IPS DF 6.9 (cell line): Measurements from ENCODE around the gene ANKRD42.
"Not testable (repeated sequence)": the region's sequence is repeated elsewhere in the genome, so short reads cannot be mapped to it uniquely, and the experiment has no call there.

Experiments used
- DNase-seq: peaks from one replicate; pipeline ENCODE4 v3.0.0-alpha.2; 2013; ENCODE audit warnings: low read depth, low spot score
- H3K27ac ChIP-seq: one replicate; pipeline ENCODE4 v1.5.1; 2013; ENCODE audit warnings: low read length, control low read depth
- H3K27me3 ChIP-seq: 2 replicates; pipeline ENCODE4 v1.6.1; 2013; ENCODE audit warnings: mild to moderate bottlenecking, low read length; ENCODE audit not compliant: control insufficient read depth, insufficient read depth
- H3K36me3 ChIP-seq: 2 replicates; pipeline ENCODE4 v1.6.1; 2013; ENCODE audit warnings: low read length; ENCODE audit not compliant: control insufficient read depth, insufficient read depth
- H3K4me1 ChIP-seq: 2 replicates; pipeline ENCODE4 v1.6.1; 2013; ENCODE audit warnings: low read length; ENCODE audit not compliant: control insufficient read depth, insufficient read depth
- H3K4me3 ChIP-seq: 2 replicates; pipeline ENCODE4 v1.5.1; 2013; ENCODE audit warnings: mild to moderate bottlenecking, low read length
- H3K9me3 ChIP-seq: 2 replicates; pipeline ENCODE4 v1.6.1; 2013; ENCODE audit warnings: low read length, inconsistent platforms; ENCODE audit not compliant: control insufficient read depth, insufficient read depth
- WGBS: extraction: QIAGEN DNeasy Blood & Tissue Kit; methylation state at CpG from one replicate; pipeline ENCODE4 v1.1.7; 2013; ENCODE audit warnings: mixed read lengths, missing lambda C conversion rate; ENCODE audit not compliant: insufficient read length, insufficient coverage; 5-methylcytosine and 5-hydroxymethylcytosine counted together

The ANKRD42 gene

GRCh38 chr11:83265331-83265730 is 71.8 kb downstream of the ANKRD42 start:
- Histone ChIP-seq H3K4me3 (no peak overlapping the region), H3K27me3 (no peaks in the 10 kb centered on the region), H3K27ac (no peak overlapping the region), H3K9me3 (no peaks in the 10 kb centered on the region), H3K36me3 (no peaks in the 10 kb centered on the region; the same call in 1 of the 2 replicates), H3K4me1 (no peaks in the 10 kb centered on the region)
- no peak for DNase-seq
- WGBS: no CpG with 5 or more reads among the region's 1 CpG

- not testable (repeated sequence) for H3K4me3 ChIP-seq, H3K27ac ChIP-seq, H3K27me3 ChIP-seq, H3K4me1 ChIP-seq, H3K36me3 ChIP-seq, DNase-seq, H3K9me3 ChIP-seq
- no CpG with 5 or more reads among the region's 2 CpGs for WGBS
Observed at GRCh38 chr11:83269080-83269479, 75.6 kb downstream of the ANKRD42 start.

- H3K27me3 ChIP-seq, DNase-seq, H3K4me1 ChIP-seq, H3K27ac ChIP-seq, H3K36me3 ChIP-seq, H3K4me3 ChIP-seq, H3K9me3 ChIP-seq: not testable (repeated sequence)
- WGBS: no CpG with 5 or more reads among the region's 5 CpGs
Observed at GRCh38 chr11:83271734-83272133, 78.2 kb downstream of the ANKRD42 start.

- peaks cover 5% of the 10 kb centered on the region; the same call in 1 of the 2 replicates for H3K36me3 ChIP-seq
- DNase-seq: no peak
- H3K27me3 ChIP-seq: no peaks in the 10 kb centered on the region
- no peak overlapping the region for H3K27ac ChIP-seq
- H3K9me3 ChIP-seq: no peaks in the 10 kb centered on the region
- H3K4me1 ChIP-seq: no peaks in the 10 kb centered on the region
- H3K4me3 ChIP-seq: no peak overlapping the region
Observed at GRCh38 chr11:83272627-83273026, 79.1 kb downstream of the ANKRD42 start.

- Histone ChIP-seq H3K27me3 (no peaks in the 10 kb centered on the region), H3K36me3 (peaks cover 5% of the 10 kb centered on the region; the same call in 1 of the 2 replicates), H3K4me1 (no peaks in the 10 kb centered on the region), H3K4me3 (no peak overlapping the region), H3K27ac (no peak overlapping the region), H3K9me3 (no peaks in the 10 kb centered on the region)
- WGBS: no CpG with 5 or more reads among the region's 8 CpGs
- DNase-seq: no peak
Observed at GRCh38 chr11:83275888-83276641, 82.6 kb downstream of the ANKRD42 start.

GRCh38 chr11:83278351-83278750 is 84.8 kb downstream of the ANKRD42 start:
- Histone ChIP-seq H3K27ac (no peak overlapping the region), H3K36me3 (no peaks in the 10 kb centered on the region; the same call in 1 of the 2 replicates), H3K9me3 (no peaks in the 10 kb centered on the region), H3K27me3 (no peaks in the 10 kb centered on the region), H3K4me1 (no peaks in the 10 kb centered on the region), H3K4me3 (no peak overlapping the region)
- no peak for DNase-seq

GRCh38 chr11:83280256-83280655 is 86.7 kb downstream of the ANKRD42 start:
- no peak overlapping the region for H3K27ac ChIP-seq
- H3K4me3 ChIP-seq: no peak overlapping the region
- H3K27me3 ChIP-seq: no peaks in the 10 kb centered on the region
- no peaks in the 10 kb centered on the region; the same call in 1 of the 2 replicates for H3K36me3 ChIP-seq
- no peaks in the 10 kb centered on the region for H3K4me1 ChIP-seq
- H3K9me3 ChIP-seq: no peaks in the 10 kb centered on the region
- DNase-seq: no peak
- no CpG with 5 or more reads among the region's 1 CpG for WGBS

GRCh38 chr11:83282084-83282716 is 88.7 kb downstream of the ANKRD42 start:
- no peak overlapping the region for H3K4me3 ChIP-seq
- H3K27ac ChIP-seq: no peak overlapping the region
- no peaks in the 10 kb centered on the region for H3K4me1 ChIP-seq
- no CpG with 5 or more reads among the region's 4 CpGs for WGBS
- no peak for DNase-seq
- H3K9me3 ChIP-seq: no peaks in the 10 kb centered on the region
- no peaks in the 10 kb centered on the region for H3K36me3 ChIP-seq
- H3K27me3 ChIP-seq: no peaks in the 10 kb centered on the region

- Histone ChIP-seq H3K27ac (no peak overlapping the region), H3K36me3 (no peaks in the 10 kb centered on the region), H3K27me3 (no peaks in the 10 kb centered on the region), H3K4me3 (peak overlapping the region; percentile 91), H3K4me1 (no peaks in the 10 kb centered on the region), H3K9me3 (no peaks in the 10 kb centered on the region)
- no peak for DNase-seq
- no CpG with 5 or more reads among the region's 3 CpGs for WGBS
Observed at GRCh38 chr11:83284501-83285150, 91.1 kb downstream of the ANKRD42 start.

- DNase-seq: peak; percentile 7
- Histone ChIP-seq H3K4me1 (no peaks in the 10 kb centered on the region), H3K27ac (no peak overlapping the region), H3K36me3 (no peaks in the 10 kb centered on the region), H3K9me3 (no peaks in the 10 kb centered on the region), H3K27me3 (no peaks in the 10 kb centered on the region), H3K4me3 (peak overlapping the region; percentile 91; the same call in 1 of the 2 replicates)
- WGBS: no CpG with 5 or more reads among the region's 22 CpGs
Observed at GRCh38 chr11:83285151-83285770, 91.7 kb downstream of the ANKRD42 start.
